NK-92 (cell line): Measurements from ENCODE around the gene PARVB.

Experiments
- DNase-seq: peaks from one replicate; lab custom pipeline; 2025; ENCODE audit not compliant: unreplicated experiment; lab: John Stamatoyannopoulos, UW

PARVB gene

GRCh38 chr22:44179989-44180705 lies 156.0 kb downstream of the PARVB start:
- no peak for DNase-seq

- no peak for DNase-seq
Measured at GRCh38 chr22:44180706-44181032, 156.6 kb downstream of the PARVB start, which contains the start of gene PARVG. TSS of gene PARVG (plus strand) at chr22:44180925. CDS start at chr22:44183330, 2,405 bp downstream.

- no peak for DNase-seq
Measured at GRCh38 chr22:44181033-44181911, 157.2 kb downstream of the PARVB start.

GRCh38 chr22:44181912-44182587 lies 157.9 kb downstream of the PARVB start:
- DNase-seq = no peak

- DNase-seq = no peak
Measured at GRCh38 chr22:44182588-44183286, 158.6 kb downstream of the PARVB start.

GRCh38 chr22:44183287-44183588 lies 159.1 kb downstream of the PARVB start:
- no peak for DNase-seq

GRCh38 chr22:44184006-44184405 lies 159.9 kb downstream of the PARVB start:
- no peak for DNase-seq

GRCh38 chr22:44185237-44186120 lies 161.4 kb downstream of the PARVB start:
- no peak for DNase-seq

- DNase-seq = no peak
Measured at GRCh38 chr22:44186121-44186510, 162.0 kb downstream of the PARVB start.

- DNase-seq = no peak
Measured at GRCh38 chr22:44186737-44187136, 162.6 kb downstream of the PARVB start.

GRCh38 chr22:44187652-44188230 lies 163.6 kb downstream of the PARVB start:
- DNase-seq = no peak

GRCh38 chr22:44188316-44188715 lies 164.2 kb downstream of the PARVB start:
- no peak for DNase-seq

- DNase-seq = no peak
Measured at GRCh38 chr22:44188986-44189630, 165.0 kb downstream of the PARVB start.

GRCh38 chr22:44190381-44190976 lies 166.4 kb downstream of the PARVB start:
- DNase-seq = no peak

- no peak for DNase-seq
Measured at GRCh38 chr22:44191036-44191454, 166.9 kb downstream of the PARVB start.

- DNase-seq = no peak
Measured at GRCh38 chr22:44192098-44192815, 168.2 kb downstream of the PARVB start.

- DNase-seq = no peak
Measured at GRCh38 chr22:44192816-44193534, 168.9 kb downstream of the PARVB start.

GRCh38 chr22:44193535-44193891 lies 169.4 kb downstream of the PARVB start:
- no peak for DNase-seq
